Measurements from ENCODE around the gene MYOG. TPM values are rescaled to one million over a fixed set of nuclear protein-coding genes. Genes with fewer than 3 reads are reported as not detected.

The MYOG gene
- total RNA-seq, 1 donor from 2014 or later = not detected

DNA sequence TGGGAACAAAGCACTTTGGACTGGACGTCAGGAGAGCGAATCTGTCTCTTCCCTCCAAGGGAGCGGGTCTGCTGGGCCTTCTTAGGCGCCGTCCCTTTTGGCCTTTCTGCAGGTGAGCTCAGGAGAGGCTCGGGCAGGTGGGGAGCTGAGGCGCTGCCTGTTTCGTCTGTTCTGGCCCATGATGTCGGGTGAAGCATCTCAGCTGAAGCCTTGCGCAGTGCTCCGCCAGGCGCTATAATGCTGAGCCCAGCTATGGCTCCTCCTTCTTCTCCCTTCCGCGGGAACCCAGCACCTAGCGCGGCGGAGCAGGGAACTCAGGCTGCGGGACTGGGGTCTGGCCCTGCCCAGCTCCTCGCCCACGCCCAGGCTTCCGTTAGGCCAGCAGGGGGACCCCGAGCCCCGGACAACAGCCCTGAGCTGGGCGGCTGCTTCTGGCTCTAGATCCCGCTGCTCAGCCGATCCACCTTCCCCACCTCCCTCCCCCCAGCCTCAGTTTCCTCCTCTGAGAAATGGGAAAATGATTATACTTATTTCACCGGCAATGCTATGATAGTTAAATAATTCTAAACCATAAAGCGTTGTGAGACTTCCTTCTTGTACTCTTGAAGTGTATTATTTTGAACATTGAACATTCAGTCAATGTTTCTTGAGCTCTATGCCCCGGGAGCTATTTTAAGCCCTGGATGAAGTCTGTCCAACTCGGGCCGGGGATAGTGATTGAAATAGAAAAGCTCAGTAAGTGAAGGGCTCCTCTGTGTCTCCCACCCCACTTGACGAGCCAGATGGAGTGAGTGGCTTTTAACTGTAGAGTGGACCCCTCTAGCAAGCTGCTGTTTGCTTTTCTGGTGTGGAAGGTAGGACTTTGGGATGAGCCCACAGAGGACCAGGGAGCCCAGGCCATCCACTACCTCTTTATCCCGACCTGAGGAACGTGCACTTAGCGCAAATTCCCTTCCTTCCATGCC lies 32.1 kb upstream of the MYOG start:
- DNase-seq (ENCODE audit: low spot score) = peak; percentile 66

DNA sequence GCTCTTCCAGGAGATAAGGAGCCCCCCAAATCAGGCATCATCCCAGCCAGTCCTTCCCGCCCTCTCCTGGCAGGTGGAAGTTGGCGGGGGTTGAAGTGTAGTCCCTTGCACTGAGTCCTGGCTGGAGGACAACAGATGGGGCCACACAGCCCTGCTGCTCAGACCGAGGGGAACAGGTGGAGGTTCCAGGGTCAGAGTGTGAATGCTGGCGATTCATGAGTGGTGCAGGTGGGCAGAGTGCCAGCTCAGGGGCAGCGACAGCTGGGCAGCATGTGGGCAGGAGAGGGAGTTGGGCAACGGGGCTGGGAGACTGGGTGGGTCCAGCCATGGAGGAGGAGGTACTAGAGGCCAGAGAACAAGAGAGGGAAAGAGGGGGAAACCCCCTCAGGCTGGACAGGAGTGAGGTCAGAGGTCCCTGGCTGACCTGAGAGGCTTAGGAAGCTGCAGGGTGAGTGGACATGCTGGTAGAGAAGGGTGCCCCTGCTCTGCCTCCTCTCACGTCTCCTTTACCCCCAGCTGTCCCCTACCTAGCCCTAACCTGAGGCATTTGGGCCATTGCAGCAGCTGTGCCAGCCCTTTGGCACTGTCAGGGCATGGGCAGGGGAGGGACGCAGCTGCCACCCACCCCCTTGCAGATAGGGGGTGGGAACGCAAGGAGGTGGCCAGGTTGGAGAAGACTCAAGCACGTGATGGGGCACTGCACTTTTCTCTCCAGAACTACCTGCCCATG lies 30.4 kb upstream of the MYOG start:
- DNase-seq (ENCODE audit: low spot score) = no peak

DNA sequence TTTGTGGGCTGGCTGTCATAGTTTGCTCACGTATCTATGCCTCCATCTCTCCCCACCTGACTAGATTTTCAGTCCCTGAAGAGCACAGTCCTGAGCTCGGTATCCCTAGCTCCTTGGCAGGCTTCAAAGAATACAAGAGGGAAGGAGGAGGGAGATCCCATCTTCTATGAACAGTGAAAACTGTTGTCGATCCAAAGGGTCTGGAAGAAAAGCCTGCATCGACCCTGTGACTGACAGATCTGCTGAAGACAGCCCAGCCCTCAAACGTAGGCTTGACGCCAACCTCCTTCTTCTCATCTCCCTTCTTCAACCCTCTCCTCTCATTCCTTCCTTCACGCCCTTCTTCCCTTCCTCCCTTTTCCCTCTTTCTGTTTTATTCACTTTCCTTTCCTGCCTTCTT lies 28.4 kb upstream of the MYOG start:
- no peak for DNase-seq (ENCODE audit: low spot score)

DNA sequence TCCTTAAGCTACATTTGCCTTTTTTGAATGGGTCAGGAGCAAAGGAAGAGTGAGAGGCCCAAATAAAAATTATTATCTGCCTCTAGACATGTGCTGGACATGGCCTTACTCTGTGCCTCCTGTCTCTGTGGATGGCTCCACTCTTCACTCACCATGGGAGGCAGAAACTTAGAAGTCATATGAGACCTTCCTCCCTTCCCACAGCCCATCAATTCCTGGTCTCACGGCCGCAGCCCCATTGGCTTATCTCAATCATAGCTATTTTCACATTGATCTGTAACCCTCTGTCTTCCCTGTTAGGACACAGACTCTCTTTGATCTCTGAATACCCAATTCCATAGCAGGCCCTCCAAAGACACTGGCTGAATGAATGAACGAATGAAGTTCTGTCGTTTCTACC lies 27.5 kb upstream of the MYOG start:
- DNase-seq (ENCODE audit: low spot score) = no peak

DNA sequence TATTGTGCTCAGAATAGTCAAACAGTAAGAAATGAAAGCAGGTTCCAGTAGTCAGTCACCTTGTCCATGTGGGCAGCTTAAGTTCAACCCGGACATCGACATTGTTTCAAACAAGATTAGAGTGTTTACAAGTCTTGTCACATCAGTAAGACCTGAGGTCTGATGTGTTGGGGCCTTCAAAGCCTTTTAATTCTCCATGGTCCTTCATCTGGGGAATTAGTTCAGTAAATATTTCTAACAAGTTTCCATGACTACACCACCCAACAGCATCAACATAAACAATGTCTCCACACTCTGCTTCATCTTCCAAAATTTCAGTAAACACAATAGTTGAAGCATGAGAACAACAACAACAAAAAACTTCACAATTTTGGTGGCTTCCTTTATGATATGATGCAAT lies 26.7 kb upstream of the MYOG start:
- DNase-seq (ENCODE audit: low spot score) = no peak

DNA sequence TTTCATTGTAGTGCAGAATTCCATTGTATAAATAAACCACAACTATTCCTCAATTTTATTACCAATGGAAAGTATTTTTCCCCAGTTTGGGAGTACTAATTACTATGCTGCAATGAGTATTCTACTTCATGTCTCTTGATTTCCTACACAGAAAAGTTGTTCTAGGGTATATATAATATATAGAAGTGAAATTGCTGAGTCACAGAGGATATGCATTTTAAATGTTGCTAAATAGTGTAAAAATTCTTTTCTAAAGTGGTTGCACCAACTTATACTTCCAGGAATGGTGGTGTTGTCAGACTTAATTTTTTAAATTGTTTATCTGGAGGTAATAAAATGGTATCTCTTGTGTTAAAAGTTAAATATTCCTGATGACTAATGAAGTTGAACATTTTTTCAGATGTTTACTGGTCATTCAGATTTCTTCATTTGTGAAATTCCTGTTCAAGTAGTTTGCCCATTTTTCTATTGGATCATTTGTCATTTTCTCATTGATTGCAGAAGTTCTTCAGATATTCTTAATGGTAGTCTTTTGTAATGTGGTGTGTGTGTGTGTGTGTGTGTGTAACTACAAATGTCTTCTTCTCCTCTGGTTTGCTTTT lies 19.1 kb upstream of the MYOG start:
- DNase-seq (ENCODE audit: low spot score) = no peak

DNA sequence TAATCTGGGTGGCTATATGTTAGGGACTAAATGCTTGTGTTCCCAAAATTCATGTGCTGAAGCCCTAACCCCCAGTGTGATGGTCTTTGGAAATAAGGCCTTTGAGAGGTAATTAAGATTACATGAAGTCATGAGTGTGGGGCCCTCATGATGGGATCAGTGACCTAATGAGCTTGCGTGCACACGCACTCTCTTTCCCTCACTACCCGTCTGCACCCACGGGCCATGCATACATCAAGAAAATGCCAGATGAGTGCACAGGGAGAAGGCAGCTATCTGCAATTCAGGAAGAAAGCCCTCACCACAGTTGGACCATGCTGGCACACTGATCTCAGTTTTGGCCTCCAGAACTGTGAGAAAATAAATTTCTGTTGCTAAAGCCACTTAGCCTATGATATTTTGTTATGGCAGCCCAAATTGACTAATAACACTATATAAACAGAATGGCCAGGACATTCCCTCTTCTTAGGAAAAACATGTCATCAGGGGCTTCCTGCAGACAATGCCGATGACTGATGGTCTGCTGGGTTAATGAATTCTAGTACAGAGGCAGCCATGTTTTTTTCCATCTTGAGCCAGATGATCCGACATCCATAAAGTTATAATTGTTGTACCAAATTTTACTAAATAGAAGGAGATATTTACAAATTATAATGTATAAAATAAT lies 18.1 kb upstream of the MYOG start:
- DNase-seq (ENCODE audit: low spot score) = no peak

DNA sequence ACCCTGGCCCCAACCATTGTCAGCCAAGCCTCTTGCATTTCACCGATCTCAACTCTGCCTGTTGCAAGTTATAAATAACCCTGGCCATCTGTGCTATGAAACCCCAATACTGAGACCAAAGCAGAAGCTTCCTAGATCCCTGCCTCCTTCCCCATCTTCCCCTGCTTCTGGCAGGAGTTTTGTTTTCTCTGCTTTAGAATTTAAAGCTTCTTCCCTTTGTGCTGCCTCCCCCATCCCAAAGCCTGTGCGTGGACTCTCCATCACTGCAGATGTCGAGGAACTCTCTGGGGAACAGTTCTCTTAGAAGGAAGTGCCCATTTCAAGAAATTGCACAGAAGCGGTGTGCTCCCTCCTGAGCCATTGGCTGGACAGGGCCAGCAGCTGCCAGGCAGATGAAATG lies 17.4 kb upstream of the MYOG start:
- no peak for DNase-seq (ENCODE audit: low spot score)

DNA sequence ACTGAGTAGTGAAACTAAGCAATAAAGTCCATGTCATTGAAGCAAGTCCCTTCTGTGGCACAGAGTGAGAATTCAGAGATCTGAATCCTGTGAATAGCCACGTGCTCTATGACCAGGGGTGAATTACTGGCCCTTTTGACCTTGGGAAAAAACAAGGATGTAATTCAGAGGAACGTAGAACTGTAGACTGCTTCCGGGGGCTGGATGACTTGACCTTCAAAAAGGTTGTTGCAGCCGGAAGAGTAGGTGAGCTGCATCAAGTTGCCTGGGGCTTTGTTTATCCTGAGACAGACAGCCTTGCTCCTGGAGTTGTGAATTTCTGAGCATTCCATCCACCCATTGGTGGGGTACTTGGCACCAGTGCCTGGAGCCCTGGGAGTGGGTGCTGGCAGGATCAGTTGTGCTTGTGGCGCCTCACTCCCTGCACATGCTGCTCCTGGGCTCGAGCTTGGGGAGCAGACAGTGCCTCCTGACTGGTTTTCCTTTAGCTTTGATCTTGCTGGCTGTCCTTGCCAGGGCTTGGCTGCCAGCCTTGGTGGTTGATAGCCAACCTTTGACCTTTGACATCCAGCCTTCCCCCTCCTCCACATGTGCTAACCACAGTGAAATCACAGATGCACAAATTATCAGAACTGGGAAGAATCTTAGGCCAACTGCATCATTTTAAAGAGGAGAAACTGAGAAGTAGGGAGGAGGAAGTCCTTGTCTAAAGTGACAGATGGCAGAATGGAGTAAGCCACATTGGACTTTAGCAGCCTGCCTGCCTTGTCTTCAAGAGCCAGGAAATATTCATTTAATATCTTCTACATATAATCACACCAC lies 16.2 kb upstream of the MYOG start:
- DNase-seq (ENCODE audit: low spot score) = no peak

DNA sequence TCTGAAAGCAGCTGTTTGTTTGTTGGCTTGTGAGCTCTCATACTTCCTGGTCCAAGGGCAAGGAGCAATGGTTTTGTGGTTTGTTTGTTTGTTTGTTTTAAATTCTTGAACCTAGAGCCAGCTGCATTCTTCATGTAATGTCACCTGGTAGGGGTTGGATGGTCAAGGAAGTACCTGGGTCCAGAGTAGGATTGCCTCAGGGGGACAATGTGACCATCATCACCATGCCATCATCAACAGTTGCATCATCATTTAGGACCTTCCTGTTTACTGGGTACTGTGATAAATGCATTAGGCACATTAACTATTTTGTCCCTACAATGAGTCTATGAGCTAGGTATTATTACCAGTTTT lies 14.7 kb upstream of the MYOG start:
- DNase-seq (ENCODE audit: low spot score) = no peak

DNA sequence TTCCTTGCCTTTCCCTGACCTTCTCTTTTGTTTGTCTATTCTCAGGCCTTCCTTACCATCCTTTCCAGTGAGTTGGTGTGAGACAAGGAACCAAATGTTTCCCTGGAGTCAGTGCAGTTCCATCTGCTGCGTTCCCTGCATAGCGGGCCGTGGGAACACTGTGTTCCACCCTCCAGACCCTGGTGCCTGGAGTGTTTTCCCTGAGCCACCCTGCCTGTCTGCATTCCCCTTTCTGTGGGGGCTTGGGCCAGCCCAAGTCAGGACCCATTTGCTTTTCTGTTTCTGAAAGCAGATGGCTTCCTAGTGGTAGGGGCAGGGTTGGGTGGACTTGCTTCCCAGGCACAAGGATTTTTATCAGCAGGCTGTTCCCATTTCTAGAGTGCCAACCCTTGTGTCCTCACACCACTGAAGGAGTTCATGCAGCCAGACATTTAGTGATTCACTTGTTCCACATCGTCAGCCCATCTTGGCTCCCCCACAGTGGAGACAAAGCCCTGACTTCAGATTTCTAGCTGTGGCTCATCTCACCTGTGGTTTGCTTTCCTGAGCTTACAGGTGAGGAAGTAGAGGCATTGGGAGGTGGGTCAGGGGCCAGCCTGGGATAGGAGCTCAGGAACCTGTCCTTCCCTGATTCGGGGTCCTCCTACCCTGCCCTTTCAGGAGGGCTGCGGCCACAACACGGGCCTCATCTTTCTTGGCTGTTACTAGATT lies 14.1 kb upstream of the MYOG start:
- DNase-seq (ENCODE audit: low spot score) = no peak

DNA sequence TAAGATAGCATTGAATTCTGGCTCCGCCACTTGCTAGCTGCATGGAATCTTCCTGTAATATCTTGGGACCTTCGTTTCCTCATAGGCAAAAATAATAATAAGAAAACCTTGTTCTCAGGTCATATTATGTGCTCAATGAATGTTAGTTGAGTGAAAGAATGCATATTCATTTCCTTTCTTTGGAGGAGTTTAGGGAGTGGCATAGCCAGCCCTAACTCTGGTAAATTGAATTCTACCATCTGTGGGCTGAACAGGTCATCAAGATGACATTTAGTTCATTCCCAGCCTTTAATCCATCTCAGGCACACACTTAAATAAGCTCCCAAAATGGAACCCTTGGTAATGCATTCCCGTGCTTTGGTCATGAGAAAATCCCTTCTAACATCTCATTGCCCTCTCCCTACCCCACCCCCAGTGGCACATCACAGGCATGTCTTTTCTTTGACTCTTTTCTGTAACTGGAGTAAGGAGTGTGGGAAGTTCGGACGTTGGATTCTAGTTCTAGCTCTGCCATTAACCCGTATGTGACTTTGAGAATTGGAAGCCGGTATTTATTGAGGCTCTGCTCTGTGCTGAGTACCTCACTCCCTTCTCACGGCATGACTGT lies 13.2 kb upstream of the MYOG start:
- no peak for DNase-seq (ENCODE audit: low spot score)

DNA sequence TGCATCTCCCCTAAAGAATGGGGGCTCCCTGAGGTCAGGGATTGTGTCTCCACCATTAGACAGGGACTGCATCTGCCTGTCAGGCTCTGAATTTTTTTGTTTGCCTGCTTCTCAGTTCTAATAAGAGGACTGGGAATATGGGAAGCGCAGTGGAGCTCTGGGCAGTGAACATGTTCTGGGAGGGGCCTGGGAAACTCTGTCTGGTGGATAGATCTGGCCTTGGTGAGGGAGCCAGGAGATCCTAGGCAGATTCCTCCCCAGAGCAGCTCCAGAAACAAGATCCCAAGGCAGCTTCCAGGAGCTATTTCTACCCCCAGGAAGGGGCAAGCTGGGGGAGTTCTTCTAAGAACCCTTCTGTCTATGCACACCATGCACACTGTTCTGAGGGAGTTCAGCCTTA lies 12.6 kb upstream of the MYOG start:
- DNase-seq (ENCODE audit: low spot score) = no peak

DNA sequence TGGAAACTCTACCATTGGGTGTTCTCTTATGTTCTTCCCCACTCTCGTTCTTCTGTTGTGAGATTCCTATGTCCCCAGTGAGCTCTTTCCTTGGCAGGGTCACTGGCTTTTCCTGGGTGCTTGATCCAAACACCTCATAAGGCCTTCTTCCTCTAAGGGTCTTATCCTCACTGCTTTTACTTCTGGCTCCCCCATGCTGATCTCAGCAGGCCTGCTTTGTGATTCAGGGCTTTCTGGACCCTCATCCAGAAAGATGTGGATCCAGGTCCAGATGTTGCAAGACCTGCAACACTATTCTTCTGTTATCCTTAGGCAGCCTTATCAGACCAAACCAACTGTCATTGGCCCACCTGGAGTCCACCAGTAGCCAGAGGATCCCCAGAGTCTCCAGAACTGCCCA lies 11.2 kb upstream of the MYOG start:
- no peak for DNase-seq (ENCODE audit: low spot score)

DNA sequence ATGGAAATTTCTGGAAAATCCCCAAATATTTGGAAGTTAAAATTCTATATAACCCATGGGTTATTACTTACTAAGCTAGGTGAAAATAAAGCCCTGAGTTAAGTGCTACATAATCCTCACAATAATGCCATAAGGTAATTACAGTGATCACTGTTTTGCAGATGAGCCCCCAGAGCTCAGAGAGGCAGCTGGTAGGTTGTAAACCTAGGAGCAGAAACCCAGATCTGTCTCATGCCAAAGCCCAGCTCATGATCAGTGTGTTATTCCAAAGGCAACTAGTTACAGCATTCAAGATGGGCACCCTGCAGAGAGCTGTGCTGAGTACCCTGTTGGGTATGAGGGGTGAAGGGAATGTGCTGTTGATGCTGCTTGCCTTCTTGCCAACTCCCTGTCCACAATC lies 10.8 kb upstream of the MYOG start:
- DNase-seq (ENCODE audit: low spot score) = no peak

DNA sequence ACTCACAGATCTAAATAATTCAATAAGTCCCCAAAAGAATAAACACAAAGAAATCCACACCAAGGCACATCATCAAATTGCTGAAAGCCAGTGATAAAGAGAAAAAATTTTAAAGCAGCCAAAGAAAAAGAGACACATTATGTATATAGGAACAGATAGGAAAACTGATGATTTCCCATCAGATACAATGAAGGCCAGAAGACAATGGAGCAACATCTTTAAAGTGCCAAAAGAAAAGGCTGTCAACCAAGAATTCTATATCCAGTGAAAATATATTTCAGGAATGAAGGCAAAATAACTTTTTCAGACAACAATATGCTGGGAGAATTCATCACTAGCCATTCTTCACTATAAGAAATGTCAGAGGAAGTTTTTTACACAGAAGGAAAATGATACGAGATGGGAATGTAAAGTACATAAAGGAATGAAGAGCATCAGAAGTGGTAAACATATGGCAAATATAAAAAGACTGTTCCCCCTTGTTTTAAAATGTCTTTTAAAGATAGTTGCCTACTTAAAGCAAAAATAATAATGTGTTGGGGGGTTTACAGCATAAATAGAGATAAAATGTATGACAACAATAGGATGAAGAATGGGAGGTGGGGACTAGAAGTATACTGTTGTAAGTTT lies 9.4 kb upstream of the MYOG start:
- DNase-seq (ENCODE audit: low spot score) = no peak

DNA sequence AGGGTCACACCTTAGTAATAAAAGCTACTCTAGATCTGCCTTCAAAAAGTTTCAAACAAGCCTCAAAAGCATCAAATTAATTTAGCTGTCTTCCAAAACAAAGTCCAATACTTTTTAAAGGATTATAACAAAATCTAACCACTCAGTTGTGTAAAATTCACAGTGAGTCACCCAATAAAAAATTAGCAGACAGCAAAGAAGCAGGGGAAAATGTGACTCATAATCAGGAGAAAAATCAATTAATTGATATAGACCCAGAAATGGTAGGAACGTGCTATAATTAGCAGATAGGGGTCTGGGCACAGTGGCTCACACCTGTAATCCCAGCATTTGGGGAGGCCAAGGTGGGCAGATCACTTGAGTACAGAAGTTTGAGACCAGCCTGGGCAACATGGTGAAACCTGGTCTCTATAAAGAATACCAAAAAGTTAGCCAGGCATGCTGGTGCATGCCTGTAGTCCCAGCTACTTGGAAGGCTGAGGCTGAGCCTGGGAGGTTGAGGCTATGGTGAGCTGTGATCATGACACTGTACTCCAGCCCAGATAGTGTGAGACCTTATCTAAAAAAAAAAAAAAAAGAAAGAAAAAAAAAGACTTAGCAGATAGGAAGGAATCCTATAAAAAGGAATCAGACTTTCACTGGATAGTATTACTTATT lies 8.1 kb upstream of the MYOG start:
- no peak for DNase-seq (ENCODE audit: low spot score)

DNA sequence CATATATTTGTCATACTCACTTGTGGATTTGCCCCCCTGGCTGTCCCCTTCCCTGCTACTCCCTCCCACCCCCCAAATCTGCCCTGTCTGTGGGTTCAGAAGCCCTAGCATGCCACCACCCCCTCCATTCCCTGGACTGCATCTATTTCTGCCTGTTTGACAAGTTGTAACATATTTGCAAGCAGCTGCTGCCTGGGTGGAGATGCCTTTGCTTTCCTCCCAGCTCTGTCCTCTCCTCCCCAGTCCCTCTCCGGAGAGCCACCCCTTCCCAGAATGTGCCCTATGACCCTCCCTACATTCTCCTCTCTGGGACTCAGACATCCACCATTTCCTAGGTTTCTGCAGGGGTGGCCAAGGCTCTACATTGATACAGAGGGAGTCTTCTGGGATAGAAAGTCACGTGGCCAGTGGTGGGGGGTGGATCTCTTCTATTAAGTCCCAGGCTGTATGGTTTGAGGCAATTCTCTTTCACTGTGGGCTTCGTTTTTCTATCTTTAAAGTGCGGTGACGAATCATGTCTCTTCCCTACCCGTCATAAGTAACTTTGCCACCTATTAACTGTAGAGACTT lies 6.0 kb upstream of the MYOG start:
- DNase-seq (ENCODE audit: low spot score) = no peak

DNA sequence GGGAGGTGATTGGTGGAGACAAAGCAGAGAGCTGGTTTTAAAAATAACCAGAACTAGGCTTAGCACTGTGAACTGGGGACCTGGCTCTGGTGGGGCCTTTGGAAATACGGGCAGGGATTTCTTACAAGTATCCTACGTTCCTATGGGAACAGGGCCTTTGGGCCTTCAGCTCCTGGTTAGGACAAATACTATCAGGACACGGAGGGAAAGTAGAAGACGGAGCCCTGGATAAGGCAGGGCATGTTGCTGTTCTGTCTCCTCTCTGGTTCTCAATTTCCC lies 5.3 kb upstream of the MYOG start:
- DNase-seq (ENCODE audit: low spot score) = no peak

Measured in mucosa of gallbladder (tissue), 1 donor.